ENCODE data around the gene P2RX5.
A peak's percentile ranks its signal among the peaks of the same experiment; 100 is the strongest.

Gene P2RX5

DNA sequence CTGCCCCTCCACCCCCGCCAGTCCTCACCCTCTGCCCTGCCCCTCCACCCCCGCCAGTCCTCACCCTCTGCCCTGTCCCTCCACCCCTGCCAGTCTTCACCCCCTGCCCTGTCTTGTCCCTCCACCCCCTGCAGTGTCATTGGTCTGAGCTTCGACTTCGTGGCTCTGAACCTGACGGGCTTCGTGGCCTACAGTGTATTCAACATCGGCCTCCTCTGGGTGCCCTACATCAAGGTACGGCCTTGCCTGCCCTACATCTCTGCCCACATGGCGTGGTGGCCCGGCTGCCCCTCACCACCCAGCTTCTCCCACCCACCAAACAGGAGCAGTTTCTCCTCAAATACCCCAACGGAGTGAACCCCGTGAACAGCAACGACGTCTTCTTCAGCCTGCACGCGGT is 39.6 kb downstream of the P2RX5 start:
- DNase-seq: no peak

- no peak for DNase-seq
Observed at GRCh38 chr17:3655766-3656165, 40.2 kb downstream of the P2RX5 start.

DNA sequence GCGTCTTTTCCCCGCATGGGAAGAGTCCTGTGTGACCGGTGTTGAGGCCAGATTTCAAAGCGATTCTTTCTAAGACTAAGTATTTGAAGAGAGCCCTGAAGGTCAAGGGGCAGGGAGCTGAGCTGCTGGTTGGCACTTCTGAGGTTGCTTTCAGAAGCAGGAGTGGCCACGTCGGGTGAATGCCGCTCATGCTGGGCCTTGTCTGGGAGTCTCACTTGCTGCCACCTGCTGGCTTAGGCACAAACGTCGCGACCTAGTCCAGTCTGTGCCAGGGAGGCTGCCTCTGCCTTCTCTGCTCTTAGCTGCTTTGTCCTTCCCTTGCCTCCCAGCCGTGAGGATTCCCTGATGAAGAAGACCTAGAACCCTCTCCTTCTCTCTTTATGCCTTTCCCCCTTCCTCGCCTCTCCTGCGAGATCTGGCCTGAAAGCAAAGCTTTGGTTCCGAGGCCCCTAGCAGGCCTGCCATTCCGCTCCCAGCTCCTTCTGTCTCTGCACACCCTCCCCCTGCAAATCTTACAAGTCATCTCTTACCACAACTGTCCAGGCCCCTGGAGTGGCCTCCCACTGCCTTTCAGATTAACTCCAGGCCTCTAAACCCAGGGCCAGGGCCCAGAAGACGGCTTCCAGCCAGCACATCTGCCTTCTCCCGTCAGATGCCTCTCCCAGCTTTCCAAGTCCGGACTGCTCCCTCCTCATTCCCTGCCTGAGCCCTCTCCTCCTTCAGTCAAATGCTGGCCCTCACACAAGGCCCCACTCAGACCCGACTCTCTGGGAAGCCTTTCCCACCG is 48.0 kb downstream of the P2RX5 start:
- no peak for DNase-seq

- no peak for DNase-seq
Observed at GRCh38 chr17:3647251-3647650, 48.7 kb downstream of the P2RX5 start.

DNA sequence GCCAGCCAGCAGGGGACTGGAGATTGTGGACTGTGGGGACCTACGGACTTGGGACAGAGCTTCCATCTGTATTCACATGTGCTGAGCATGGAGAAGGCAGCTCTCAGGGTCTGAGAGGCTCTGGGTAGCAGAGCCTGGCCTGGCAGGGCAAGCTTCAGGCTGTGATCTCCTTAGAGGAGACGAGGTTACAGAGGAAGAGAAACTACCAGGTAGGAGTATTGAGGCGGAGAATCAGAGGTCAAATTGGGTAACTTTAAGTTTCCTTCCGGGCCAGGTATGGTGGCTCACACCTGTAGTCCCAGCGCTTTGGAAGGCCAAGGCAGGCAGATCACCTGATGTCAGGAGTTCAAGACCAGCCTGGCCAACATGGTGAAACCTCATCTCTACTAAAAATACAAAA is 50.6 kb downstream of the P2RX5 start:
- DNase-seq: no peak

GRCh38 chr17:3643889-3644349 is 52.0 kb downstream of the P2RX5 start:
- DNase-seq: no peak

GRCh38 chr17:3641717-3642486 is 54.1 kb downstream of the P2RX5 start:
- DNase-seq: no peak

- DNase-seq: no peak
Observed at GRCh38 chr17:3641014-3641413, 54.9 kb downstream of the P2RX5 start.

DNA sequence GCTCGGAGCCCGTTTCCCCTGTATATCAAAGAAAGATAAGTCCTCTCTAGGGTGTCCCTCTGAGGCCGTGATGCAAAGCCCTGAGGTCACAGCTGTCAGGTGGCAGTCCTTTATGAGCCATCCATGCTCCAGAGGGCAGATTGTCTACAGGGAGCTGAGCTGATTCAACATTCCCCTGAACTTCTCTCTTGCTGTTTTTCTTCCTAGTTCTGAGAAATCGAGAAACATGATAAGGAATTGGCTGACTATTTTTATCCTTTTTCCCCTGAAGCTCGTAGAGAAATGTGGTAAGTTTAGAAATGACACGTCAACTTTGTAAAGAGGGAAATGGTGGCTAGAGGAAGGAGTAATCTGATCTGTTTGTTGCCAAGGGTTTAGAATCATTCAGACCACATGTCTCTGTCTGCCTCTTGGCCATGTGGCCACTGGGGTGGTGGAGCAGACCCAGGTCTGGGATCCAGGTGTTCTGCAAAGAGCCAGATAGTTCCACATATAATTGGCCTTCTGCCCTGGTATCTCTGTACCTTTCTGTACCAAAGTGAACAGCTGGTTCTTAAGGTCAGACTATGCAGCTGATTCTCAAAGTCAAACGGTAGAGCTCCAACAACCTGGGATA is 55.9 kb downstream of the P2RX5 start:
- no peak for DNase-seq

- no peak for DNase-seq
Observed at GRCh38 chr17:3636908-3637373, 59.0 kb downstream of the P2RX5 start.

DNA sequence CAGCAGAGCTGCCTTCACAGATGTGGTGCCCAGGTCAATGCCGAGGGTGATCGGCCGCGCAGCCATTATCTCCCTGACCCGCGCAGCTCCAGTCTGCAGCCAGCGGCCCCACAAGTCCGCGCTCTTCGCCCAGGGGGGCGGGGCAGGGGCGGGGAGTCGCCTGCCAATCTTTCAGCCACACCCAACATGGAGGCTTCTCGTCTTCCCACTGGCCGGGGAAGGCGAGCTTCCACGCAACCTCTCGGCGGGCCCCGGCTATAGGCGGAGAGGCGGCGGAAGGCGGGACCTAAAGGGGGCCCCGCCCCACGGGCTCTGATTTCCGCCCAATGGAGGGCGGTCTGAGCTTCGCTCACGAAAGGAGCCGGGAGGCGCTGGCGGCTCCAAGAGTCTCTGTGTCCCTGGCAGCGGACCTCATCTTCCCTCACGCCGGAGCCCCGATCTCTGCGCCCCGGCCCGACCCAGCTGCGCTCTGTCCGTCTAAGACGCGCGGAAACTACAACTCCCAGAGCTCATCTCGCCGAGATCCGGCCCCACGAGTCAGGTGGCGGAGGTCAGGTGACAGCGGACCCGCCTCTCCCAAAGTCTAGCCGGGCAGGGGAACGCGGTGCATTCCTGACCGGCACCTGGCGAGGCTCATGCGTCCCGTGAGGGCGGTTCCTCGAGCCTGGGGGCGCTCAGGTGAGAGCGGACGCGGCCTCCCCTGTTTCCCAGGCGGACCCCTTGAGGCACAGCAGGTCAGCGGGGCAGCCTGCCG is 59.6 kb downstream of the P2RX5 start, which contains the start of the genes CTNS and SHPK:
Gene CTNS, plus strand, starts transcription at position 607 of the 754 bp plus-strand sequence. CDS start 3,447 bp downstream, outside the sequence.
Gene SHPK, minus strand, starts transcription at position 97 of the 754 bp plus-strand sequence. Its CDS starts 31 bp downstream, at position 66.
- DNase-seq: peak; percentile 95

DNA sequence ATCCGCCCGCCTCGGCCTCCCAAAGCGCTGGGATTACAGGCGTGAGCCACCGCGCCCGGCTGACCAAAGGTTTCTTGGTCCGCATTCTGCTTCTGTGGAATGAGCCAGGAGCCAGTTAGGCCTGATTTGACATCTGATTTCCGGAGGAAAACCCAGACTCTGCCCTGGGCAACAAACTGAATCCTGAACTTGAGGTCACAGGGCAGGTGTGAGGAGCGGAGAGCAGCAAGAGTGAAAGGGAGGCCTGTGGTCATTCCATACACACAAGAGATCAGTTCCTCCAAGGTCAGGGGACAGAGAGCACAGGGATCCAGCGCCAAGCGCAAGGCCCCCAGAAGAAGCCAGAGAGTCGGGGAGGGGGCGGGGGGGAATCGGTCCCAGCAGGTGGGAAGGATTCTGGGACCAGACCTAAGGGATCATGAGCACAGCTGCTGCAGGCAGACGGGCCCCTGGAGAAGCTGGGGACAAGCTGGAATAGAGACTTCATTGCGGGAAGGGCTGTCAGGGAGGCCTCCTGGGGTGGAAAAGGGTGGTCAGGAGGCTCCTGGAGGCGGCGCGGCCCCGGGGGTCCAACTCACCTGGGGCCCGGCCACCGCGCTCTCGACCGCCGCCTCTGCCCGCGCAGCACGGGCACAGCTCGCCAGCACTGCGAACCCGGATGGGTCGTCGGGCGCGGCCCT is 60.3 kb downstream of the P2RX5 start:
- peak; percentile 10 for DNase-seq

GRCh38 chr17:3632287-3632686 is 63.7 kb downstream of the P2RX5 start:
- no peak for DNase-seq

DNA sequence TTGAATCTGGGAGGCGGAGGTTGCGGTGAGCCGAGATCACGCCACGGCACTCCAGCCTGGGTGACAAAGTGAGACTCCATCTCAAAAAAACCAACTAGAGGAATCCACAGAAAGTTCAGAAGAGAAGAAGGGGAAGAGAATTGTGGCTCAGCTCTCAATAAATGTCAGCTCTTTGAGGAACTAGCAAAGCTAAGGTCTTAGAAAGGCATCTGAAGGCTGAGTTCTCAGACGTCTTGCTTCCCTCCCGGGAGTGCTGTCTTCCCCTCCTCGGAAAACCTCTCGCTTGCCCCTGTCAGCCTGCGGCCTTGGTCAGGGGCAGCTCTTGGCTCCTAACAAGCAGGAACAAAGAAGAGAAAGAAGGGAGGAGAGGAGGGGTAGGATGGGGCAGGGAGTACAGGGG is 65.2 kb downstream of the P2RX5 start:
- no peak for DNase-seq

DNA sequence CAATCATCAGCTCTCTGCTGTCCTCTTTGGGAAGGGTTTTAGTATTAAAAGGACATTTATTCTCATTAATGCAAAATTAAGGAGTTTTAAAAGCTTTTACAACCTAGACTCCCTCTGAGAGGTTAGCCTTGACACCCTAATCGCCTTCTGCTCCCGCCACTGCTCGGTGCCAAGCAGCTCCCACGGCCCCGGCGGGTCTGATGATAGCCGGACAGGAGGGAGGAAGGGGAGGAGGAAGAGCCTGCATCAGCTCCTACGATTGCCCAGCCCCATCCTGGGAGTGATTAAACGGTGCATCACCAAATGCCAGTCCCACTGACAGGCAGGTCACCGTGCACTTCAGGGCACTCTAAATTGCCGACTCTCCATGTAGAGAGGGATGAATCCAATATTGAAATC is 68.2 kb downstream of the P2RX5 start:
- DNase-seq: no peak

- no peak for DNase-seq
Observed at GRCh38 chr17:3626831-3627768, 68.9 kb downstream of the P2RX5 start.
